ENCODE measurements around the gene ZNF816. TPM values are rescaled to one million over a fixed set of nuclear protein-coding genes. Genes with fewer than 3 reads are reported as not detected.

ZNF816 gene
- total RNA-seq, 4 donors from 2014 or later: 6.3 to 17.5 (median 12.2) TPM

GRCh38 chr19:53007200-53007599, 44.5 kb upstream of the ZNF816 start:
- Histone ChIP-seq H3K36me3 (no peaks in the 10 kb centered on the region), H3K27me3 (no peaks in the 10 kb centered on the region), H3K9me3 (no peaks in the 10 kb centered on the region), H3K4me3 (replicated peaks in 1 of 3) (no peak overlapping the region), H3K27ac (no peak overlapping the region), H3K4me1 (no peaks in the 10 kb centered on the region)
- intact Hi-C loops (cut with DNase I): no loop called here
- WGBS, 2 donors: 77% methylated on average over 7 of the region's 7 CpGs
- TF ChIP-seq, protein P1, sequence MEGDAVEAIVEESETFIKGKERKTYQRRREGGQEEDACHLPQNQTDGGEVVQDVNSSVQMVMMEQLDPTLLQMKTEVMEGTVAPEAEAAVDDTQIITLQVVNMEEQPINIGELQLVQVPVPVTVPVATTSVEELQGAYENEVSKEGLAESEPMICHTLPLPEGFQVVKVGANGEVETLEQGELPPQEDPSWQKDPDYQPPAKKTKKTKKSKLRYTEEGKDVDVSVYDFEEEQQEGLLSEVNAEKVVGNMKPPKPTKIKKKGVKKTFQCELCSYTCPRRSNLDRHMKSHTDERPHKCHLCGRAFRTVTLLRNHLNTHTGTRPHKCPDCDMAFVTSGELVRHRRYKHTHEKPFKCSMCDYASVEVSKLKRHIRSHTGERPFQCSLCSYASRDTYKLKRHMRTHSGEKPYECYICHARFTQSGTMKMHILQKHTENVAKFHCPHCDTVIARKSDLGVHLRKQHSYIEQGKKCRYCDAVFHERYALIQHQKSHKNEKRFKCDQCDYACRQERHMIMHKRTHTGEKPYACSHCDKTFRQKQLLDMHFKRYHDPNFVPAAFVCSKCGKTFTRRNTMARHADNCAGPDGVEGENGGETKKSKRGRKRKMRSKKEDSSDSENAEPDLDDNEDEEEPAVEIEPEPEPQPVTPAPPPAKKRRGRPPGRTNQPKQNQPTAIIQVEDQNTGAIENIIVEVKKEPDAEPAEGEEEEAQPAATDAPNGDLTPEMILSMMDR (IDR thresholded peaks at IDR 0.05): no peak
- no peak for TF ChIP-seq POLR2A (IDR thresholded peaks at IDR 0.05)
- no peak for DNase-seq

DNA sequence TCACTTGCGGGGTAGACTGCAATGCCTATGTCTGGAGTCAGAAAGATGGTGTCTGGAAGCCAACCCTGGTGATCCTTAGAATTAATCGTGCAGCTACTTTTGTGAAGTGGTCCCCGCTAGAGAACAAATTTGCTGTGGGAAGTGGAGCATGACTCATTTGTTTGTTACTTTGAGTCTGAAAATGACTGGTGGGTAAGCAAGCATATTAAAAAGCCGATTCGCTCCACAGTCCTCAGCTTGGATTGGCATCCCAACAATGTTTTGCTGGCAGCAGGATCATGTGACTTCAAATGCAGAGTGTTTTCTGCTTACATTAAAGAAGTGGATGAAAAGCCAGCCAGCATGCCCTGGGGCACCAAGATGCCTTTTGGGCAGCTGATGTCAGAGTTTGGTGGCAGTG, 41.6 kb upstream of the ZNF816 start:
- Histone ChIP-seq H3K4me1 (no peaks in the 10 kb centered on the region), H3K9me3 (no peaks in the 10 kb centered on the region), H3K27me3 (no peaks in the 10 kb centered on the region), H3K36me3 (no peaks in the 10 kb centered on the region), H3K4me3 (replicated peaks in 1 of 3) (no peak overlapping the region), H3K27ac (no peak overlapping the region)
- TF ChIP-seq, protein P1 (IDR thresholded peaks at IDR 0.05): no peak
- no peak for TF ChIP-seq POLR2A (IDR thresholded peaks at IDR 0.05)
- 42 to 70% methylated on average over 5 of the region's 5 CpGs for WGBS, 2 donors
- intact Hi-C loops (cut with DNase I): no loop called here
- DNase-seq: peak; percentile 16 to 17

GRCh38 chr19:53002479-53002878, 39.8 kb upstream of the ZNF816 start:
- Histone ChIP-seq H3K9me3 (no peaks in the 10 kb centered on the region), H3K4me3 (replicated peaks in 1 of 3) (no peak overlapping the region), H3K4me1 (no peaks in the 10 kb centered on the region), H3K27me3 (no peaks in the 10 kb centered on the region), H3K36me3 (no peaks in the 10 kb centered on the region), H3K27ac (no peak overlapping the region)
- 29 to 41% methylated on average over 2 of the region's 2 CpGs for WGBS, 2 donors
- TF ChIP-seq, protein P1 (IDR thresholded peaks at IDR 0.05): no peak
- TF ChIP-seq POLR2A (IDR thresholded peaks at IDR 0.05): no peak
- no peak for DNase-seq
- intact Hi-C loops (cut with DNase I): no loop called here

DNA sequence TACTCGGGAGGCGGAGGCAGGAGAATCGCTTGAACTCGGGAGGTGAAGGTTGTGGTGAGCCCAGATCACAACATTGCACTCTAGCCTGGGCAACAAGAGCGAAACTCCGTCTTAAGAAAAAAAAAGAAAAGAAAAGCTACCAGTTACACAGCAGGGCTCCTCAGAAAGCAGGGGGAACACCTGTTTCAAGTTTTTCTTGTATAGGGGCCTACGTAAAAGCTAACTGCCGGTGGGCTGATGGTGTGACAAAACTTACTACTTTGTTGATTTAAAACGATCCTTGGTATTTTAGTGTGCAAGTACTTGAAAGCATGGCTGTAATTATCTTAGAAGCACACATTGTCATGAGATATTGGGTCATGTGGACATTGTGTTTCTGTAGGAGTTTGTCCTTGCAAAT, 35.3 kb upstream of the ZNF816 start:
- Histone ChIP-seq H3K36me3 (no peaks in the 10 kb centered on the region), H3K4me1 (no peaks in the 10 kb centered on the region), H3K27me3 (no peaks in the 10 kb centered on the region), H3K9me3 (no peaks in the 10 kb centered on the region), H3K4me3 (replicated peaks in 1 of 3) (no peak overlapping the region), H3K27ac (no peak overlapping the region)
- no peak for DNase-seq
- intact Hi-C loops (cut with DNase I): no loop called here
- 66 to 74% methylated on average over 9 of the region's 9 CpGs for WGBS, 2 donors
- TF ChIP-seq, protein P1 (IDR thresholded peaks at IDR 0.05): no peak
- no peak for TF ChIP-seq POLR2A (IDR thresholded peaks at IDR 0.05)

- intact Hi-C loops (cut with DNase I): no loop called here
- no peaks in the 10 kb centered on the region for H3K36me3 ChIP-seq
- H3K4me3 ChIP-seq (replicated peaks in 1 of 3): no peak overlapping the region
- no peak for TF ChIP-seq POLR2A (IDR thresholded peaks at IDR 0.05)
- TF ChIP-seq, protein P1 (IDR thresholded peaks at IDR 0.05): no peak
- no peak overlapping the region for H3K27ac ChIP-seq
- no peak for DNase-seq
- H3K27me3 ChIP-seq: no peaks in the 10 kb centered on the region
- no peaks in the 10 kb centered on the region for H3K9me3 ChIP-seq
- H3K4me1 ChIP-seq: peaks cover 0 to 4% of the 10 kb centered on the region in 2 donors
- WGBS, 2 donors: 87 to 89% methylated on average over 7 of the region's 7 CpGs
These were observed 33.0 kb upstream of the ZNF816 start for GRCh38 chr19:52995711-52996110.
